ENCODE results near the gene OR52W1.

DNA sequence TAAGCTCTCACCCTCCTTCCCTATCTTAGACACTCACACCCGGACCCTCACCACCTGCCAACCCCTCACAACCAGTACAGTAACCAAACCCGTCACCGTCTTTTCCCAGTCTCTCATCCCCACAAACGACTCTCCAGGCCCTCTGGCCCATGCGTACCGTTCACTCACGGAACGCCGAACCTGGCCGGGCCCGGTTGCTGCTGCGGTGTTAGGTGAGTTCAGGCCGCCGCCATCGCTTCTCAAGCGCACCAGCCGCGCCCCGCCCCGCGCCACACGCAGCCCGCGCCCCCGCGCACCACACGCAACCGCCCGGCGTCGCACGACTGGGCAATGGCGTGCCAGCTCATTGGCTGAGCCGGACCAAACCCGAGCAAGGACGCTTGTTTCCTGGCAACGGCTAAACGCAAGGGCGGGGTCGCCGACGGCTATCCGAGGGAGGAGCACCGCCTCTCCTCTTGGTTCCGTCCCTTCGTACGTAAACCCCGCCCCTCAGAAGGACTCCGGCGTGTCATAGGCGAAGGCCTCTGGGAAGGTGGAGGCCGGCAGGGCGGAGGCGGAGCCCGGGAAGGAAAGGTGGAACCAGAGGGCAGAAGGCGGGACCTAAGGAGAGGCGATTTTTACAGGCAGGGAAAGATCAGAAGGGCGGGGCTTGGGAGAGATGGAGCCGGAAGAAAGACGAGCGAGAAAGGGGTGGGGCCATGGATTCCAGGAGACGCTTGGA is 35.5 kb downstream of the OR52W1 start, which contains the start of gene FHIP1B:
- TF ChIP-seq CEBPB (IDR thresholded peaks at IDR 0.05): no peak
- no peak for TF ChIP-seq RAD21 (IDR thresholded peaks at IDR 0.05; ENCODE audit: low read depth)
- no peak for TF ChIP-seq EP300 (IDR thresholded peaks at IDR 0.05; ENCODE audit: borderline replicate concordance)
- no peak for TF ChIP-seq CREB1 (IDR thresholded peaks at IDR 0.05; ENCODE audit: low read depth)
- TF ChIP-seq, protein P1, sequence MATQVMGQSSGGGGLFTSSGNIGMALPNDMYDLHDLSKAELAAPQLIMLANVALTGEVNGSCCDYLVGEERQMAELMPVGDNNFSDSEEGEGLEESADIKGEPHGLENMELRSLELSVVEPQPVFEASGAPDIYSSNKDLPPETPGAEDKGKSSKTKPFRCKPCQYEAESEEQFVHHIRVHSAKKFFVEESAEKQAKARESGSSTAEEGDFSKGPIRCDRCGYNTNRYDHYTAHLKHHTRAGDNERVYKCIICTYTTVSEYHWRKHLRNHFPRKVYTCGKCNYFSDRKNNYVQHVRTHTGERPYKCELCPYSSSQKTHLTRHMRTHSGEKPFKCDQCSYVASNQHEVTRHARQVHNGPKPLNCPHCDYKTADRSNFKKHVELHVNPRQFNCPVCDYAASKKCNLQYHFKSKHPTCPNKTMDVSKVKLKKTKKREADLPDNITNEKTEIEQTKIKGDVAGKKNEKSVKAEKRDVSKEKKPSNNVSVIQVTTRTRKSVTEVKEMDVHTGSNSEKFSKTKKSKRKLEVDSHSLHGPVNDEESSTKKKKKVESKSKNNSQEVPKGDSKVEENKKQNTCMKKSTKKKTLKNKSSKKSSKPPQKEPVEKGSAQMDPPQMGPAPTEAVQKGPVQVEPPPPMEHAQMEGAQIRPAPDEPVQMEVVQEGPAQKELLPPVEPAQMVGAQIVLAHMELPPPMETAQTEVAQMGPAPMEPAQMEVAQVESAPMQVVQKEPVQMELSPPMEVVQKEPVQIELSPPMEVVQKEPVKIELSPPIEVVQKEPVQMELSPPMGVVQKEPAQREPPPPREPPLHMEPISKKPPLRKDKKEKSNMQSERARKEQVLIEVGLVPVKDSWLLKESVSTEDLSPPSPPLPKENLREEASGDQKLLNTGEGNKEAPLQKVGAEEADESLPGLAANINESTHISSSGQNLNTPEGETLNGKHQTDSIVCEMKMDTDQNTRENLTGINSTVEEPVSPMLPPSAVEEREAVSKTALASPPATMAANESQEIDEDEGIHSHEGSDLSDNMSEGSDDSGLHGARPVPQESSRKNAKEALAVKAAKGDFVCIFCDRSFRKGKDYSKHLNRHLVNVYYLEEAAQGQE (IDR thresholded peaks at IDR 0.05; ENCODE audit: low read depth): no peak
